Measurements from ENCODE around the gene KANK2. TPM values are rescaled to one million over a fixed set of nuclear protein-coding genes. Genes with fewer than 3 reads are reported as not detected.

The KANK2 gene
- total and polyA plus RNA-seq, 4 donors = 269 to 379 (median 299) TPM

- 95 to 96% methylated on average over 23 of the region's 23 CpGs for WGBS, 2 donors
- H3K4me1 ChIP-seq (ENCODE audit: control insufficient read depth in 1 of 2, insufficient read depth in 2 of 2, low read length in 2 of 2) = no peaks in the 10 kb centered on the region
- no peak within 1 kb of the TSS for H3K4me3 ChIP-seq (ENCODE audit: low read length in 2 of 2)
- intact Hi-C loops (cut with DNase I) = no loop called here
- no peaks in the 10 kb centered on the region for H3K36me3 ChIP-seq (ENCODE audit: control insufficient read depth in 1 of 2, insufficient read depth in 2 of 2, low read length in 1 of 2)
- ATAC-seq (ENCODE audit: low FRiP score) (no peak), DNase-seq (no peak)
- H3K27ac ChIP-seq (ENCODE audit: low read depth in 1 of 2, low read length in 2 of 2) = no peak within 1 kb of the TSS
- H3K27me3 ChIP-seq (ENCODE audit: control insufficient read depth in 1 of 2, insufficient read depth in 2 of 2, low read length in 1 of 2) = no peaks in the 10 kb centered on the region
- H3K9me3 ChIP-seq (ENCODE audit: control insufficient read depth, low read length) = no peaks in the 10 kb centered on the region
Observed at GRCh38 chr19:11239377-11240000, 42.1 kb upstream of the KANK2 start, which contains the start of gene ANGPTL8. Gene ANGPTL8 (plus strand): TSS chr19:11239619. CDS start chr19:11239638, 19 bp downstream.

GRCh38 chr19:11238781-11239376, 41.5 kb upstream of the KANK2 start:
- H3K27me3 ChIP-seq (ENCODE audit: control insufficient read depth in 1 of 2, insufficient read depth in 2 of 2, low read length in 1 of 2) = no peaks in the 10 kb centered on the region
- intact Hi-C loops (cut with DNase I) = no loop called here
- WGBS, 2 donors = 94 to 96% methylated on average over 6 of the region's 6 CpGs
- no peaks in the 10 kb centered on the region for H3K4me1 ChIP-seq (ENCODE audit: control insufficient read depth in 1 of 2, insufficient read depth in 2 of 2, low read length in 2 of 2)
- ATAC-seq (ENCODE audit: low FRiP score) = no peak
- H3K27ac ChIP-seq (ENCODE audit: low read depth in 1 of 2, low read length in 2 of 2) = no peak overlapping the region
- H3K4me3 ChIP-seq (ENCODE audit: low read length in 2 of 2) = no peak overlapping the region
- no peak for DNase-seq
- no peaks in the 10 kb centered on the region for H3K9me3 ChIP-seq (ENCODE audit: control insufficient read depth, low read length)
- H3K36me3 ChIP-seq (ENCODE audit: control insufficient read depth in 1 of 2, insufficient read depth in 2 of 2, low read length in 1 of 2) = no peaks in the 10 kb centered on the region

- no peak for ATAC-seq (ENCODE audit: low FRiP score)
- 88 to 91% methylated on average over 11 of the region's 11 CpGs for WGBS, 2 donors
- Histone ChIP-seq H3K27ac (ENCODE audit: low read depth in 1 of 2, low read length in 2 of 2) (no peak overlapping the region), H3K9me3 (ENCODE audit: control insufficient read depth, low read length) (no peaks in the 10 kb centered on the region), H3K4me1 (ENCODE audit: control insufficient read depth in 1 of 2, insufficient read depth in 2 of 2, low read length in 2 of 2) (no peaks in the 10 kb centered on the region), H3K36me3 (ENCODE audit: control insufficient read depth in 1 of 2, insufficient read depth in 2 of 2, low read length in 1 of 2) (no peaks in the 10 kb centered on the region), H3K27me3 (ENCODE audit: control insufficient read depth in 1 of 2, insufficient read depth in 2 of 2, low read length in 1 of 2) (no peaks in the 10 kb centered on the region), H3K4me3 (ENCODE audit: low read length in 2 of 2) (no peak overlapping the region)
- DNase-seq = no peak
- intact Hi-C loops (cut with DNase I) = no loop called here
Observed at GRCh38 chr19:11238041-11238440, 40.7 kb upstream of the KANK2 start.

- DNase-seq = no peak
- Histone ChIP-seq H3K36me3 (ENCODE audit: control insufficient read depth in 1 of 2, insufficient read depth in 2 of 2, low read length in 1 of 2) (peaks cover 0 to 3% of the 10 kb centered on the region in 2 donors), H3K4me3 (ENCODE audit: low read length in 2 of 2) (no peak overlapping the region), H3K4me1 (ENCODE audit: control insufficient read depth in 1 of 2, insufficient read depth in 2 of 2, low read length in 2 of 2) (no peaks in the 10 kb centered on the region), H3K27me3 (ENCODE audit: control insufficient read depth in 1 of 2, insufficient read depth in 2 of 2, low read length in 1 of 2) (no peaks in the 10 kb centered on the region), H3K27ac (ENCODE audit: low read depth in 1 of 2, low read length in 2 of 2) (no peak overlapping the region), H3K9me3 (ENCODE audit: control insufficient read depth, low read length) (no peaks in the 10 kb centered on the region)
- 85 to 87% methylated on average over 15 of the region's 15 CpGs for WGBS, 2 donors
- intact Hi-C loops (cut with DNase I) = no loop called here
- no peak for ATAC-seq (ENCODE audit: low FRiP score)
Observed at GRCh38 chr19:11237321-11237720, 40.0 kb upstream of the KANK2 start.

DNA sequence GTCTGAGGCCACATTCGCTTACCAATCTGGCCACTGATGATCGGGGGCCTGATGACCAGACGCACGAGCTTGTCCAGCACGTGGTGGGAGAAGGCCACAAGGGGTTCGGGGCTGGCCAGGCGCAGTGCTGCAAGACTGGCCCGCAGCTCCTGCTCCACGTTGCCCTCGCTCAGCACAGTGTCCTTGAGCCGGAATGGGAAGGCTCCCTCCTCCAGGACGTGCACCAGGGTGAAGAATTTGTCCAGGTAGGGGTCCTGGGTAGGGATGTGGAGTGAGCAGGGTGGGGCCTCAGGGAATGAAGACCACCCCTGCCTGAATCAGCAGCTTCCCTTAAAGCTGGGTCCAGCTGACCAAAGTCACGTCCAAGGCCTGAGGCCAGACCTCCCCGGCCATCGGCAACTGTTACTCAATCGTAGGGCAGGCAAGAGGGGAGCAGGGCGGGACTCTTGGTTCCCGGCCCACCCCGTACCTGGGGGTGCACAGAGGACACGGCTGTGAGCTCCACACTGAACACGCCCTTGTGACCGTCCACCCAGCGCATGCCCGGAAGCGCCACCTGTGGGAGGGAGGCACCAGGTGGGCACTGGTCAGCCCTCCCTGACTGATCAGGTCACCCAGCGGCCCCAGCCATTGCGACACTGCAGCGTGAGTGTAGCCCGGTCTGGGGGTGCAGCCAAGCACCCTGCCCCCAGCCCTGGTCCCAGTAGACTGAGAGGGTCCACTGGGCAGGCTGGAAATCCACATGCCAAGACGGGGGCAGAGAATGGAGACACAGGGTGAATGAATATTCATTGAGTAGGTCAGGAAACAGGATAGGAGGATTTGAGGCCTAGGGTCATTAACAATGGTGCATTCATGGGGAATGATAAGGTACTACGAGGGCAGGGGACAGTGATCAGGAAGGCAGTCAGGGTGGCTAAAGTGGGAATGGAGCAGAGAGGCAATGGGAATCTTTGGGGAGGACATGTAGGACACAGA, 39.3 kb upstream of the KANK2 start:
- no peaks in the 10 kb centered on the region for H3K9me3 ChIP-seq (ENCODE audit: control insufficient read depth, low read length)
- no peak overlapping the region for H3K27ac ChIP-seq (ENCODE audit: low read depth in 1 of 2, low read length in 2 of 2)
- no peaks in the 10 kb centered on the region for H3K4me1 ChIP-seq (ENCODE audit: control insufficient read depth in 1 of 2, insufficient read depth in 2 of 2, low read length in 2 of 2)
- intact Hi-C loops (cut with DNase I) = no loop called here
- WGBS, 2 donors = 92 to 93% methylated on average over 31 of the region's 31 CpGs
- H3K27me3 ChIP-seq (ENCODE audit: control insufficient read depth in 1 of 2, insufficient read depth in 2 of 2, low read length in 1 of 2) = no peaks in the 10 kb centered on the region
- peaks cover 0 to 3% of the 10 kb centered on the region in 2 donors for H3K36me3 ChIP-seq (ENCODE audit: control insufficient read depth in 1 of 2, insufficient read depth in 2 of 2, low read length in 1 of 2)
- no peak for ATAC-seq (ENCODE audit: low FRiP score)
- DNase-seq = no peak
- no peak overlapping the region for H3K4me3 ChIP-seq (ENCODE audit: low read length in 2 of 2)

DNA sequence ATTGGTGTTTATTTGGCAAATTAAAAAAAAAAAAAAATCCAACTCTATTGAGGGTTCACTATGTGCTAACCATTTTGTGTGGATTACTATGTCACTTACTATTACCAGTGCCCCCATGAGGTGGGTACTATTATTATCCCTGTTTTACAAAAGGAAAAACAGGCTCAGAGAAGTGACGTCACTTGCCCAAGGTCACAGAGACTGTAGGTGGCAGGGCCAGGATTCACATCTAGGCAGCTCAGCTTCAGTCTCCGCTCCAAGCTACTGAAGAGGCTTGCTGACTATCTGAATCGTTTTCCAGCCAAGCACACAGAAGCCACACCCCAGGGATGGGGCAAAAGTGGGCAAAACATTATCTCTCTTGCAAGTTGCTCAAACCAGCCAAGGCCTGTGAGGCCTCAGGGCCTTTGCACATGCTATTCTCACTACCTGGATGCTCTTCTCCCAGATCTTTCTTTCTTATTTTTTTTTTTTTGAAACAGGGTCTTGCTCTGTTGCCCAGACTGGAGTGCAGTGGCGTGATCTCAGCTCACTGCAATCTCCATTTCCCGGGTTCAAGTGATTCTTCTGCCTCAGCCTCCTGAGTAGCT, 37.2 kb upstream of the KANK2 start:
- DNase-seq = no peak
- no peak overlapping the region for H3K27ac ChIP-seq (ENCODE audit: low read depth in 1 of 2, low read length in 2 of 2)
- no peak overlapping the region for H3K4me3 ChIP-seq (ENCODE audit: low read length in 2 of 2)
- intact Hi-C loops (cut with DNase I) = no loop called here
- H3K36me3 ChIP-seq (ENCODE audit: control insufficient read depth in 1 of 2, insufficient read depth in 2 of 2, low read length in 1 of 2) = peaks cover 0 to 3% of the 10 kb centered on the region in 2 donors
- no peak for ATAC-seq (ENCODE audit: low FRiP score)
- H3K9me3 ChIP-seq (ENCODE audit: control insufficient read depth, low read length) = no peaks in the 10 kb centered on the region
- no peaks in the 10 kb centered on the region for H3K27me3 ChIP-seq (ENCODE audit: control insufficient read depth in 1 of 2, insufficient read depth in 2 of 2, low read length in 1 of 2)
- 90 to 92% methylated on average over 5 of the region's 5 CpGs for WGBS, 2 donors
- H3K4me1 ChIP-seq (ENCODE audit: control insufficient read depth in 1 of 2, insufficient read depth in 2 of 2, low read length in 2 of 2) = no peaks in the 10 kb centered on the region

- intact Hi-C loops (cut with DNase I) = no loop called here
Observed at GRCh38 chr19:11233073-11233472, 35.7 kb upstream of the KANK2 start.

DNA sequence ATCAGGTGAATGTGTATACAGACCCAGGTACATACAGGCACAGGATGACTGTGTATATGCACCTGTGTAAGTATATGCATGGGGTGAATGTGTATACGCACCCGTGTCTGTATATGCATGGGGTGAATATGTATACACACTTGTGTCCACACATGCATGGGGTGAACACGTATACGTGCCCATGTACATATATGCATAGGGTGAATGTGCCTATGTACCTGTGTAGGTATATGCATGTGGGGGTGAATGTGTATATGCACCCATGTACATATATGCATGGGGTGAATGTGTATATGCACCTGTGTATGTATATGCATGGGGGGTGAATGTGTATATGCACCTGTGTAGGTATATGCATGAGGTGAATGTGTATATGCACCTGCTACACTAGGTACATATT, 35.2 kb upstream of the KANK2 start:
- WGBS, 2 donors = 89 to 93% methylated on average over 4 of the region's 4 CpGs
- Histone ChIP-seq H3K4me1 (ENCODE audit: control insufficient read depth in 1 of 2, insufficient read depth in 2 of 2, low read length in 2 of 2) (no peaks in the 10 kb centered on the region), H3K27ac (ENCODE audit: low read depth in 1 of 2, low read length in 2 of 2) (no peak overlapping the region), H3K9me3 (ENCODE audit: control insufficient read depth, low read length) (no peaks in the 10 kb centered on the region), H3K4me3 (ENCODE audit: low read length in 2 of 2) (no peak overlapping the region), H3K27me3 (ENCODE audit: control insufficient read depth in 1 of 2, insufficient read depth in 2 of 2, low read length in 1 of 2) (no peaks in the 10 kb centered on the region), H3K36me3 (ENCODE audit: control insufficient read depth in 1 of 2, insufficient read depth in 2 of 2, low read length in 1 of 2) (peaks cover 0 to 3% of the 10 kb centered on the region in 2 donors)
- intact Hi-C loops (cut with DNase I) = no loop called here
- DNase-seq (no peak), ATAC-seq (ENCODE audit: low FRiP score) (no peak)

More at GRCh38 chr19:11233073-11233472, 35.7 kb upstream of the KANK2 start:
- DNase-seq (no peak), ATAC-seq (ENCODE audit: low FRiP score) (no peak)
- Histone ChIP-seq H3K9me3 (ENCODE audit: control insufficient read depth, low read length) (no peaks in the 10 kb centered on the region), H3K27ac (ENCODE audit: low read depth in 1 of 2, low read length in 2 of 2) (no peak overlapping the region), H3K27me3 (ENCODE audit: control insufficient read depth in 1 of 2, insufficient read depth in 2 of 2, low read length in 1 of 2) (no peaks in the 10 kb centered on the region), H3K36me3 (ENCODE audit: control insufficient read depth in 1 of 2, insufficient read depth in 2 of 2, low read length in 1 of 2) (peaks cover 0 to 3% of the 10 kb centered on the region in 2 donors), H3K4me1 (ENCODE audit: control insufficient read depth in 1 of 2, insufficient read depth in 2 of 2, low read length in 2 of 2) (no peaks in the 10 kb centered on the region), H3K4me3 (ENCODE audit: low read length in 2 of 2) (no peak overlapping the region)
- 91% methylated on average over 15 of the region's 15 CpGs for WGBS, 2 donors

Data from aorta (tissue), 5 donors.